GM19035 (cell line): ENCODE measurements around the gene CDKN2D.
"Not testable (repeated sequence)": the region's sequence is repeated elsewhere in the genome, so short reads cannot be mapped to it uniquely, and the experiment has no call there.

Experiments
- ATAC-seq: cut with Tn5 transposase; IDR thresholded peaks from one replicate; pipeline ENCODE4 v1.9.1; 2021; ENCODE audit not compliant: unreplicated experiment

Gene CDKN2D

DNA sequence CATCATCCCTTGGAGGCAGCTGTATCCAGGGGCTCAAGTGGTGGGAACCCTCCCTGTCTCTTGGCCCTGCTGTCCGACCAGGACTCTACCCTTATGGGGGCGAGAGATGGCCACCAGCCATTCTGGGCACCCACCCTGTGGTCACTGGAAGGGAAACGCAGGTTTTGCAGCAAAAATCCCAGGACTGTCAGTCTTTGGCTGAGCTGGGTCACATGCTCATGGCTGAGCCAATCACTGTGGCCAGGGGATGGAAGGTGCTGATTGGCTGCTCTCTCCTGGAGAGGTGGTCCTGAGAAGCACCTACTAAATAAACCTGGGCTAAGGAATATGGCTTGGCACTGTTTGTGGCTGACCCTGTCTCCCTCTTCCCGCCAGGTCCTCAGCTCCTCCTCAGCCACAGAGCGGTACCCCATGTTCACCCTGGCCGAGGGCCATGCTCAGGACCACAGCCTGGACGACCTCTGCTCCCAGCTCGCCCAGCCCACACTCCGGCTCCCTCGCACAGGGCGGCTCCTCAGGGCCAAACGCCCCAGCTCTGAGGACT lies 16.2 kb downstream of the CDKN2D start:
- no peak for ATAC-seq

DNA sequence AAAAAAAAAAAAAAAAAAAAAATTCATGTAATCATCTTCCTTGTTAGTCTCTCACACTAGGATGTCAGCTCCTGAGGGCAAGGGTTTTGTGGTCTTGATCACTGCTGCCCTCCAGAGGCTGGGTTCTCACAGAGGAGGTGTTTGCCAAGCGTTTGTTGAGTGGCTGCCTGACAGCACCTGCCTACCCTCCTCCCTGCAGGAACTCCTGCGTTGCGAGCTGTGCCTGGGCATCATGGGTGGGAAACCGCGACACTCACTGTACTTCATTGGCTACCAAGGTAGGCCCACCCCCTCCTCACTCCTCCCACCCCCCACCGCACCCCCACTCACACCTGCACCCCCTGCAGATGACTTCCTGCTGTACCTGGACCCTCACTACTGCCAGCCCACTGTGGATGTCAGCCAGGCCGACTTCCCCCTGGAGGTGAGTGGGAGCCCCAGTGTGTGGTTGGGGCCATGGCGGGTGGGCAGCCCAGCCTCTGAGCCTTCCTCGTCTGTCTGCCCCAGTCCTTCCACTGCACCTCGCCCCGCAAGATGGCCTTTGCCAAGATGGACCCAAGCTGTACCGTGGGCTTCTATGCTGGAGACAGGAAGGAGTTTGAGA lies 17.0 kb downstream of the CDKN2D start:
- no peak for ATAC-seq

DNA sequence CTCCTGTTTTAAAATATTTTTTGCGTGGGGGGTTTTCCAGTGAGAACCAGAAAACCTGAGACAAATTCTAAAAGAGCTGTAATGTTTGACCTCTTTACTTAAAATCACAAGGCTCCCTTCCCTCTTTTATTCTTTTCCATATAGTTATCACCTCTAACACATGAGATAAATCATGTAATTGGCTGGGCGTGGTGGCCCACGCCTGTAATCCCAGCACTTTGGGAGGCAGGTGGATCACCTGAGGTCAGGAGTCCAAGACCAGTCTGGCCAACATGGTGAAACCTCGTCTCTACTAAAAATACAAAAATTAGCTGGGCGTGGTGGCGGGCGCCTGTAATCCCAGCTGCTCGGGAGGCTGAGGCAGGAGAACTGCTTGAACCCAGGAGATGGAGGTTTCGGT lies 17.8 kb downstream of the CDKN2D start:
- not testable (repeated sequence) for ATAC-seq

DNA sequence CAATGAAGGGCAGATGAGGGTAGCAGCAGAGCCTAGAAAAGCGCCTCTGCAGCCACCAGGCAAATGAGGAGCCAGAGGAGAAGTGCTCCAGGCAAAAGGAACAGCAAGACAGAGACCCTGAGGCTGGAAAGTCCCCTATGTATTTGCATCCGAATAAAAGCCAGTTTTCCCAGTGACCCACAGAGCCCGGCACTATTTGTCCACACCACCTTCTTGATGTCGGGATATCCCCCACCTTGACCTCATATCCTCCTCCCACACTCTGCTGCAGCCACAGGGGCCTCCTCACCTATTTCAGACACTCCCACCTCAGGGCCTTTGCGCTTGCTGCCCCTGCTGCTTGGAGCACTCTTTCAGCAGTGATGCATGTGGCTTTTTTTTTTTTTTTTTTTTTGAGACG lies 18.4 kb downstream of the CDKN2D start:
- ATAC-seq = no peak

DNA sequence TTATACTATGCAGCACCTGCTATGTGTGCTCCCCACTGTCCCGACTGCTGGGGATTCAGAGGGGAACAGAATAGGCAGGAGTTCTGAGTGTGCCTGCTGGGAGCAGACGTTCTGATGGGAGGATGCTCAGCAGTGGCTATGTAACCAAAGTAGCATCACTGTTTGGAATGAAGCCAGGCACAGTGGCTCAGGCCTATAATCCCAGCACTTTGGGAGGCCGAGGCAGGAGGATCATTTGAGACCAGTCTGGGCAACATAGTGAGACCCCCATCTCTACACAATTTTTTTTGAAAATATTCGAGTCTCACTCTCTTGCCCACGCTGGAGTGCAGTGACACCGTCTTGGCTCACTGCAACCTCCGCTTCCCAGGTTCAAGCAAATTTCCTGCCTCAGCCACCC lies 19.0 kb downstream of the CDKN2D start:
- ATAC-seq = no peak

DNA sequence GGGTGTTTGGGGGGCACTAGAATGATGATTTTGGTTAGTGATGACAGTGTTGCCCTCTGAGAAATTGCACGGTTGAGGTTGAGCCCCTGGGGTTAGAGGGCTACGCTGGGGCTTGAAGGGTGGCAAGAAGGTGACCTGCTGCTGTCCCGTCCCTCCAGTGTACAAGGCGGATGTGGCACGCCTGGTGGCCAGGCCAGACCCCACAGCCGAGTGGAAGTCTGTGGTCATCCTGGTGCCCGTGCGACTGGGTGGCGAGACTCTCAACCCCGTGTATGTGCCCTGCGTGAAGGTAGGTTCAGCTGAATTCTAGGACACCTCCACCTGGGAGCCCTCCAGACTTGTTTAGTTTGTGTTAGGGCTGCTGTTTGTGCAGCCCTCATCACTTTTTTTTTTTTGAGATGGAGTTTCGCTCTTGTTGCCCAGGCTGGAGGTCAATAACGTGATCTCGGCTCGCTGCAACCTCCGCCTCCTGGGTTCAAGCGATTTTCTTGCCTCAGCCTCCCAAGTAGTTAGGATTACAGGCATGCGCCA lies 20.0 kb downstream of the CDKN2D start:
- ATAC-seq = no peak

DNA sequence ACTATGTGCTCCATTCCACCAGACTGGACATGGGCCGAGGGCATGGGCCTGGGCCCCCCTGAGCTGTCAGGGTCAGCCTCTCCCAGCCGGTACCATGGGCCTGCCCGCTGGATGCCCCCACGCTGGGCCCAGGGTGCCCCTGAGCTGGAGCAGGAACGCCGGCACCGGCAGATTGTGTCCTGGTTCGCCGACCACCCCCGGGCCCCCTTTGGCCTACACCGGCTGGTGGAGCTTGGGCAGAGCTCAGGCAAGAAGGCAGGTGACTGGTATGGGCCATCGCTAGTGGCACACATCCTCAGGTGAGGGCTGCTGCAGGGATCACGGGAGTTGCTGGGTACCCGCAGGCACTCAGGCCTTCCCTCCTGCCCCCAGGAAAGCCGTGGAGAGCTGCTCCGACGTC lies 22.0 kb downstream of the CDKN2D start:
- ATAC-seq = no peak

DNA sequence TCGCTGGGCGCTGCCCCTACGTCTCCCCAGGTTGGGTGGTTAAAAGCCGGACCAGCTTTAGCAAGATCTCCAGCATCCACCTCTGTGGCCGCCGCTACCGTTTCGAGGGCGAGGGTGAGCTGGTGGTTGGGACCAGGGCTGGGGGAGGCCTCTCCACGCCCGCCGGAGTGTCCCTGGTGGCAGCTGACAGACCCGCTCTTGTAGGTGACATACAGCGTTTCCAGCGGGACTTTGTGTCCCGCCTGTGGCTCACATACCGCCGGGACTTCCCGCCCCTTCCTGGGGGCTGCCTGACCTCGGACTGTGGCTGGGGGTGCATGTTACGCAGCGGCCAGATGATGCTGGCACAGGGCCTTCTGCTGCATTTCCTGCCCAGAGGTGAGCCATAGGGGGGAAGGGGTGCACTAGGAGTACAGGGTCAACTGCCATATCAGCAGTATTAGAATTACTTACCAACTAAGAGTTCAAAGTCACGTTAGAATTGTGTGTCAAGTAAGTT lies 24.0 kb downstream of the CDKN2D start:
- ATAC-seq = no peak

DNA sequence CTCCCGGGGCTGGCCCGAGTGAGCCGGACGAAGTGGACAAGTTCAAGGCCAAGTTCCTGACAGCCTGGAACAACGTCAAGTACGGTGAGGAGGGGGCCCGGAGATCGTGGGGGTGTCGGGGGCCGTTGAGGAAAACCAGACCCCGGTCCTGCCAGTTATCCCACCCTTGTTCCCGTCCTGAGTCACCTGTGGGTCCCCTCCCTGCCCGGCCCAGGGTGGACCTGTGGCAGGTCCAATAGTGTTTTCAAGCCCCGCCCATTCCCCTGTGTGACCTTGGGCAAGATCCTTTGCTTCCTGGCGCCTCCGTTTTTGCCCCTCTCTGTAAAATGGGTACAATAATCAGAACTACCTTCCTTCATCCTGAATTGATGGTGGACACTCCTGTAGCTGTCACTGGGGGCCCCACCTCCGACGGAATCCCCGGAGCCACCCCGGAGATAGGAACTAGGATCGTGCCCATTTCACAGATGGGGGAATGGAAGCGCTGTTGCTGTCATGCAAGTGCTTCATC lies 24.5 kb downstream of the CDKN2D start:
- peak; percentile 24 for ATAC-seq

DNA sequence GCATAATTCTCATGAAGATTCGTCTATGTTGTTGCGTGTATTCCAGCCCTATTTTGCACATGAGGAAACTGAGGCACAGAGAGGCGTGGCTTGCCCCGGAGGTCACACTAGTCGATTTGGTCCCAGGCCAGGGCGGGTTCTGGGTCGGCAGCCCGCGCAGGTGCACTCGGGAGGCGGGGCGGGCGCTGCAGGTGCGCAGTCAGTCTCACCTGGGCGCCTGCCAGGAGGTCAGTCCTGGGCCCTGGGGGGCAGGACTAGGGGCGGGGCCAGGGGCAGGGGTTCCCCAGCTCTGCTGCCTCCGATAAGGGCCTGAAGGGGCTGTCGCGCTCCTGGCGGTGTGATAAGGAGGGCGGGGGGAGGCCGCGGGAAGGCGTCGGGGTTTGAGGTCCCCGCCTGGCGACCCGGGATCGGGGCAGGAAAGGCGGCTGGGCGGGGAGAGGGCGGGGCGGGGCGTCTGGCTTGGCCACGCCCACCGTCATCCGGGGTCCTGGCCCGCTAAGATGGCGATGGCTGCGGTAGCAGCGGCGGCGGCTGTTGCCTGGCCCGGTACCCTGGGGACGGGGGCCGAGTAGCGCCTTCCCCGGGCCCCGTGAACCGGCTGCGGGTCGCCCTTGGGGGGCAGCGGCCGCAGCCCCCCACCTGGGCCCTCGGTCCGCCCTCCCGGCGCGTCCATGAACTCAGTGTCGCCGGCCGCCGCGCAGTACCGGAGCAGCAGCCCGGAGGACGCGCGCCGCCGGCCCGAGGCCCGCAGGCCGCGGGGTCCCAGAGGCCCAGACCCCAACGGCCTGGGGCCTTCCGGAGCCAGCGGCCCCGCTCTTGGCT lies 25.1 kb downstream of the CDKN2D start, which contains the start of gene ATG4D:
Gene ATG4D (plus strand): TSS at position 485 of the 822 bp plus-strand sequence. CDS start 187 bp downstream, at position 672.
- peak; percentile 72 for ATAC-seq

DNA sequence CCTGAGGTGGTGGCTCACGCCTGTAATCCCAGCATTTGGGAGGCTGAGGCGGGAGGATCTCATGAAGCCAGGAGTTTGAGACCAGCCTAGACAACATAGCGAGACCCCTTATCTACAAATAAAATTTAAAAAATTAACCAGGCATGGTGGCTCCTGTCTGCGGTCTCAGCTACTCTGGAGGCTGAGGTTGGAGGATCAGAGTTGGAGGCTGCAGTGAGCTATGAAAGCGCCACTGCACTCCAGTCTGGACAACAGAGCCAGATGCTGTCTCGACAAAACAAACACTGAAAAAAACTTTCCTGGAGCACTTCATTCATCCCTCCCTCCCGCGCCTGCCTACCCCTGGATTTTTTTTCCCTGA lies 25.7 kb downstream of the CDKN2D start:
- no peak for ATAC-seq

DNA sequence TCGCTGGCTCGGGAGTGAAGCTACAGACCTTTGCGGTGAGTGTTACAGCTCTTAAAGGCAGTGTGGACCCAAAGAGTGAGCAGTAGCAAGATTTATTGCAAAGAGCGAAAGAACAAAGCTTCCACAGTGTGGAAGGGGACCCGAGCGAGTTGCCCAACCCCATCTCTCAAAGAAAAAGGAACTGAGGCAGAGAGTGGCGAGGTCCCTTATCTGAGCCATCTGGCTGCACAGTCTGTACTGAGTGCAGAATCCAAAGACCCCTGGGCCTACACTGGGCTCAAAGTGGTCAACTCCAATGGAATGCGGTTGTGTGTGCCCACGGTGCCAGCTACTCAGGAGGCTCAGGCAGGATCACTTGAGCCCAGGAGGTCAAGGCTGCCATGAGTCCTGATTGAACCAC lies 29.8 kb downstream of the CDKN2D start:
- not testable (repeated sequence) for ATAC-seq

DNA sequence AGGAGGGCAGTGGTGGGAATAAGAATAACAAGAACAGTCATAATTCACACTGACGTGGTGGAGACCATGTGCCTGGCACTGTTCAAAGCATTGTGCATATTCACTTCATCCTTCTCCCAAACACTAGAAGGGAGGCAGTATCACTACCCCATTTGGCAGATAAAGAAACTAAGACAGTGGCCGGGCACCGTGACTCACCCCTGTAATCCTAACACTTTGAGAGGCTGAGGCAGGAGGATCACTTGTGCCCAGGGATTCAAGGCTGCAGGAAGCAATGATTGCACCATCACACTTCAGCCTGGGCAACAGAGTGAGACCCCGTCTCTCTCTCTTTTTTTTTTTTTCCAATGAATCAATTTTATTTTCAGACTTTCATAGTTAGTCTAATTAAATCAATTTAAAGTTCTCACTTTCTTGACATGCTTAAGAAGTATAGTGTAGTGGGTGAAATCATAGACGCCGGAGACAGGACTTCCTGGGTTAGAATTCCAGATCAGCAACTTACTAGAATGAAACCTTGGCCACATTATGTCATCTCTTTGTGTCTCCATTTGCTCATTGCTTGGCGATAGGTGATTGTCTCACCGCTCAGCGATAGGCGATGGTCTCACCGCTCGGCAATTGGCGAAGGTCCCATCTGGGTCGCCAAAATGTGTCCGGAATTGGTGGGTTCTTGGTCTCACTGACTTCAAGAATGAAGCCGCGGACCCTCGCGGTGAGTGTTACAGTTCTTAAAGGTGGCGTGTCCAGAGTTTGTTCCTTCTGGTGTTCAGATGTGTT lies 30.4 kb downstream of the CDKN2D start:
- ATAC-seq = no peak

DNA sequence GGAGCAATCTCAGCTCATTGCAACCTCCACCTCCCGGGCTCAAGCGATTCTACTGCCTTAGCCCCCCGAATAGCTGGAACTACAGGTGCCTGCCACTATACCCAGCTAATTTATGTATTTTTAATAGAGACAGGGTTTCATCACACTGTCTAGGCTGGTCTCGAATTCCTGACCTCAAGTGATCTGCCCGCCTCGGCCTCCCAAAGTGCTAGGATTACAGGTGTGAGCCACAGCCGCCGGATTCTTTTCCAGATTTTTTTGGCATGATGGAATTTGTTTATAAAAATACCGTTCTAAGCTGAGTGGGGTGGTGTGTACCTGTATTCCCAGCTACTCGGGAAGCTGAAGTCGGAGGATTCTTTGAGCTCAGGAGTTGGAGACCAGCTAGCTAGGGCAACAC lies 31.1 kb downstream of the CDKN2D start:
- ATAC-seq = no peak

DNA sequence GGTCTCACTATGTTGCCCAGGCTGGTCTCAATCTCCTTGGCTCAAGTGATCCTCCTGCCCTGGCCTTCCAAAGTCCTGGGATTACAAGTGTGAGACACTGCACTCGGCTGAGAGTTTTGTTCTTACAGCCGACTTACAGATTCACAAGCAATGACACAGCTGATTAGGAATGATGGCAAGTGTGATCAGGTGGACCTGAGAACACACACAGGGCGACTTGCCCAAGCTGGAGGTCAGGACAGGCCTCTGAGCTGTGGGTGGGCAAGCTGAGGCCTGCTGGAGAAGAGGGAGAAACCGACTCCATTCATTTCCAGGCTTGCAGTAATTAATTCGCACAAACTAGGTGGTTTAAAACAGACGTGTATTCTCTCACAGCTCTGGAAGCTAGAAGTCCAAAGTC lies 33.2 kb downstream of the CDKN2D start:
- no peak for ATAC-seq

DNA sequence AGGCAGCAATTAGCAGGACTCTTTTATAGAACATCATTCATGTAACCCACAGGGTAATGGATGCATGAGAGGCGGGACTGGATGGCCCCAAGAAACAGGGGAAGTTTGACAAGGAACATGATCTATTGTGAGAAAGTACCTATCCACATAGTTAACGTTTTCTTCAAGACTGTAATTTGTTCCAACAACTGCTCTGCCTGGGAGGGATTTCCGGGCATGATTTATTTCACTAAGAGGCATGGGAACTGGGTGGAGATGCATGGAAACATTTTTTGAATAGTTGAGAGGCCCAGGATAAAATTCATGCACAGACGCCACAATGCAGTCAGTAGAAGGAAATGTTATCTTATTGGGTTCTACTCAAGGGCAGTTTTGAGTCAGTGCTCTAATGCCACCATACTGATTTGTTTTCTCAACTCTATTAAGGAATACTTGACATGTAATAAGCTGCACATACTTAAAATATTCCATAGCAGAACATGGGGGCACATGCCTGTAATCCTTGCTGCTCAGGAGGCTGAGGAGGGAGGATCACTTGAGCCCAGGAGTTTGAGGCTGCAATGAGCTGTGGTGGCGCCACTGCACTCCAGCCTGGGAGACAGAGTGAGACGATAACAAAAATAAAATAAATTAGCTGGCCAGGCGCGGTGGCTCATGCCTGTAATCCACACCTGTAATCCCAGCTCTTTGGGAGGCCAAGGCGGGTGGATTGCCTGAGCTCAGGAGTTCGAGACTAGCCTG lies 35.0 kb downstream of the CDKN2D start:
- ATAC-seq = no peak

DNA sequence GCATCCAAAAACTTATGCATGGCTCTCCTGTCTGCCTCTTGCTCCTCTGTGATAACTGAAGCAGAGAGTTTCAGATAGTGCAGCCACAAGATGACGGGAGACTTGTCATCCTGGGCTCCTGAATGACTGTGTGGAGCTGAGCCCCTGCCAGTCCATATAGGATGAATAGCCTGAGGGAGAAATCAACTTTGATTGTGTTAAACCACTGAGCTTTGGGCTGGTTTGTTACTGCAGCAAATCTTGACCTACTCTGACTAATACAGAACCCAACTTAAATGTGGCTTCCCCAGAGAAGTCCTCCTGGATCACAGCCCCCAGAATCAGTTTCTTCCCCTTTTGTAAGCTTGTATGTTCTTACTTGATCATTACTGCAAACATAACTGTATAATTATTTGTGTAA lies 36.3 kb downstream of the CDKN2D start:
- no peak for ATAC-seq

DNA sequence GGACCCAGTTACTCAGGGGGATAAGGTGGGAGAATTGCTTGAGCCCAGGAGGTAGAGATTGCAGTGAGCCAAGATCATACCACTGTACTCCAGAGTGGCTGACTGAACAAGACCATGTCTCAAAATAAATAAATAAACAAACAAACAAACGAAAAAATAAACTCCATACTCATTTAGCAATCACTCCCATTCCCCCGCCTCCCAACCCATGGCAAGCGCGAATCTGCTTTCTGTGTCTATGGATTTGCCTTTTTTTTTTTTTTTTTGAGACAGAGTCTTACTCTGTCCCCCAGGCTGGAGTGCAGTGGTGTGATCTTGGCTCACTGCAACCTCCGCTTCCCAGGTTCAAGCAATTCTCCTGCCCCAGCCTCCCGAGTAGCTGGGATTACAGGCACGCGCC lies 41.9 kb downstream of the CDKN2D start:
- not testable (repeated sequence) for ATAC-seq

DNA sequence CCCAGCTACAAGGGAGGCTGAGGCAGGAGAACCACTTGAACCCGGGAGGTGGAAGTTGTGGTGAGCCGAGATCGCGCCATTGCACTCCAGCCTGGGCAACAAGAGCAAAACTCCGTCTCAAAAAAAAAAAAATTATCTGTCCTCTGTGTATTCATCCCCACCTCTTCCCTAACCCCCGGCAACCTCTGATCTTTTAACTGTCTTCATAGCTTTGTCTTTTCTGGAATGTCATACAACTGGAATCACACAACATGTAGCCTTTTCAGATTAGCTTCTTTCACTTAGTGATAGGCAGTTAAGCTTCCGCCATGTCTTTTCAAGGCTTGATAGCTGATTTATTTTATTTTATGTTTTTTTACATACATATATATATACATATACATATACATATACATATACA lies 43.1 kb downstream of the CDKN2D start:
- no peak for ATAC-seq

DNA sequence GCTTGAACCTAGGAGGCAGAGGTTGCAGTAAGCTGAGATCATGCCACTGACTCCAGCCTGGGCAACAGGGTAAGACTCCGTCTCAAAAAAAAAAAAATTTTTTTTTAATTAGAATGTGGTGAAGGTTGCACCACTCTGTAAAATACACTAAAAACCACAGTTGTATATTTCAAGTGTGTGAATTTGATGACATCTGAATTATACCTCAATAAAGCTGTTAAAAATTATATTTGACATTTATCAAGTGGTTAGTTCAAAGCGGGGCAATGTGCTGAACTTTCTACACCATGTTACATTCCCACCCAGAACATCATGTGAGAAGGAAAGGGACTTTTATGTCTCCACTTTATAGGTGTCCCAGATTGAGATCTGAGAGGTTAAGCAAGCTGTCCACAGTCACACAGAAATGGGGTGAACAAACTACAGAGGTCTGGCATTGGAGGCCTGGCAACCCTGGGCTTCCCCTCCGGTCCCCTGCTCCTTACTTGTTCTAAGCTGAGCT lies 45.6 kb downstream of the CDKN2D start:
- no peak for ATAC-seq
